ENCODE data around the gene EPHA4.

GRCh38 chr2:221425891-221426290 is 146.2 kb downstream of the EPHA4 start:
- TF ChIP-seq POLR2A (IDR thresholded peaks at IDR 0.05; ENCODE audit: low read depth, low read length) (no peak), TAF1 (IDR thresholded peaks at IDR 0.05; ENCODE audit: low read depth, low read length) (no peak)
